GM18907 (cell line): ENCODE results near the gene POU6F1.
"Not testable (repeated sequence)": the region's sequence is repeated elsewhere in the genome, so short reads cannot be mapped to it uniquely, and the experiment has no call there.

Source experiments
- ATAC-seq: cut with Tn5 transposase; IDR thresholded peaks from one replicate; pipeline ENCODE4 v1.9.1; 2021; ENCODE audit warnings: mild to moderate bottlenecking, moderate library complexity; ENCODE audit not compliant: unreplicated experiment

POU6F1 gene, protein sequence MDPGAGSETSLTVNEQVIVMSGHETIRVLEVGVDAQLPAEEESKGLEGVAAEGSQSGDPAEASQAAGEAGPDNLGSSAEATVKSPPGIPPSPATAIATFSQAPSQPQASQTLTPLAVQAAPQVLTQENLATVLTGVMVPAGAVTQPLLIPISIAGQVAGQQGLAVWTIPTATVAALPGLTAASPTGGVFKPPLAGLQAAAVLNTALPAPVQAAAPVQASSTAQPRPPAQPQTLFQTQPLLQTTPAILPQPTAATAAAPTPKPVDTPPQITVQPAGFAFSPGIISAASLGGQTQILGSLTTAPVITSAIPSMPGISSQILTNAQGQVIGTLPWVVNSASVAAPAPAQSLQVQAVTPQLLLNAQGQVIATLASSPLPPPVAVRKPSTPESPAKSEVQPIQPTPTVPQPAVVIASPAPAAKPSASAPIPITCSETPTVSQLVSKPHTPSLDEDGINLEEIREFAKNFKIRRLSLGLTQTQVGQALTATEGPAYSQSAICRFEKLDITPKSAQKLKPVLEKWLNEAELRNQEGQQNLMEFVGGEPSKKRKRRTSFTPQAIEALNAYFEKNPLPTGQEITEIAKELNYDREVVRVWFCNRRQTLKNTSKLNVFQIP

DNA sequence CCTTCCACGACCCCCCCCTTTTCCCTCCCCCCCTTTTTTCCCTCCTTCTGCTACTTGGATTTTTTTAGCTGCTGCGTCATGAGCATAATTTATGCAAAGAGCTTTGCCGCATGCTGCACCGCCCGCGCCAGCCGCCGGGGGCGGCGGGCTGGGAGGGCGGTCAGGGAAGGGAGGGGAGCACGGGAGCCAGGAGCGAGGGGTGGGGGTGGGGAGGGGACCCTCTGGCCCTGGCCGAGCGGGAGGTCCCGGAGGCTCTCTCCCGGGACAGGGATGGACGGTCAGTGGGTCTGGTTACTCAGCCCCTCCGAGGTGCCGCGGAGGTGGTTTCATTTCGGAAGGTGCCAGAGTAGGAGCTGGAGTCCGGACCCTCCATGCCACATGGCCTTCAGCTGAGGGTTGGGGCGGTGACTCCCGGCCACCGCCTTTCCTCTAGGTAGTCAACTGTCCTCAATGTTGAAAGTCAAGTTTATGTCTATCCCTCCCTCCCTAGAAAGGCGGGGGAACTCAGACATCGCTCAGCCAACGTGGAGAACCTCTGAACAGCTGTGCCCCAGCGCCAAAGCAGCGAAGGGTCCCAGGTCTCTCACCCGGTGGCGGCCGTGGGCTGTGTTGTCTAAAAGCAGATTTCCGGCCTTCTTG, at the start of gene POU6F1:
Gene POU6F1, minus strand, starts transcription at position 95 of the 639 bp plus-strand sequence. CDS start 11,226 bp downstream, outside the sequence.
- ATAC-seq = peak; percentile 73

DNA sequence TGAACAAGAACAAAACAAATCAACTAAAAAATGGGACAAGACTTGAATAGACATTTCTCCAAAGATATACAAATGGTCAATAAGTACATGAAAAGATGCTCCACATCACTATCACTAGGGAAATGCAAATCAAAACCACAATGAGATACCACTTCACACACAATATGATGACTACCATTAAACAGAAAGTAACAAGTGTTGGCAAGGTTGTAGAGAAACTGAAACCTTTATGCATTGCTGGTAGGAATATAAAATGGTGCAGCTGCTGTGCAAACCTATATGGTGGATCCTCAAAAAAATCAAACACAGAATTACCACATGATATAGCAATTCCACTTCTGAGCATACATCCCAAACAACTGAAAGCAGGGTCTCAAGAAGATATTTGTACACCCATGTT, 47.2 kb upstream of the POU6F1 start:
- ATAC-seq = no peak

DNA sequence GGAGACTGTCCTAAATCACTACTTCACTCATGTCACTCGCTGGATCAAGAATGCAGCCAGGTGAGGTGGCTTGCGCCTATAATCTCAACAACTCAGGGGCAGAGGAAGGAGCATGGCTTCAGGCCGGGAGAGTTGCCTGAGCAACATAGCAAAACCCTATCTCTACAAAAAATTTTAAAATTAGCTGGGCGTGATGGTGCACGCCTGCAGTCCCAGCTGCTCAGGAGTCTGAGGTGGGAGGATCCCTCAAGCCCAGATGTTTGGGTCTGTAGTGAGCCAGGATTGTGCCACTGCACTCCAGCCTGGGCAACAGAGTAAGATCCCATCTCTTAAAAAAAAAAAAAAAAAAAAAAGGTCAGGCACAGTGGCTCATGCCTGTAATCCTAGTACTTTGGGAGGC, 46.4 kb upstream of the POU6F1 start:
- ATAC-seq = no peak

DNA sequence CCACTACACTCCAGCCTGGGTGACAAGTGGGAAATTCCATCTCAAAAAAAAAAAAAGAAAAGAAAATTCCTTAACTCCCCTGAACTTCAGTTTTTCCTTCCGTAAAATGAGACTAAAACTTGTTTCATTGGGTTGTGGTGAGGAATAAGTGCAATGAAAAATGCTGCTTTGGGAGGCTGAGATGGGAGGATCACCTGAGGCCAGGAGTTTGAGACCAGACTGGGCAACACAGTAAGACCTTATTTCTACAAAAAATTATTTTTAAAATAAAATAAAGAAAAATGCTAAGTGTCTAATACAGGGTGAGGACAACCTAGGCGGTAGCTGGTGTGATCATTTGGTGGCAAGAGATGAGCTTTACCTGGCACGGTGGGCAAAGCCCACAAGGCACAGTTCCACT, 45.5 kb upstream of the POU6F1 start:
- ATAC-seq = no peak

DNA sequence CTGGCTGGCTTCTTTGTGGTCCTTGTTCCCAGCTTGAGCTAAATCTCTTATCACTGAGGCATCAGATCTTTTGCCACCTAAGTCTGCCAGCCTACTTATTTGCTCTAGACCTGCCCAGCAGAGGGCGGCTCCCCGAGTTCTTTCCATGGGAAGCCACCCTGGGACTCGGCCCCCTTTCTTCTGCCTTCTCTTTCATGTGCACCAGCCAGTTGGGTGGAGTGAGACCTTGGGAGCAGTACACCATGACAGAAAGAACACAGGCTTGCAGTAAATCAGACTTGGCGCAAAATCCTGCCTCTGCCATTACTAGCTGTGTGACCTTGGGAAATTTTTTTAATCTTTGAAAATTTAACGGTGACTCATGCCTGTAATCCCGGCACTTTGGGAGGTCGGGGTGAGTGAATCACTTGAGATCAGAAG, 44.9 kb upstream of the POU6F1 start:
- ATAC-seq = no peak

DNA sequence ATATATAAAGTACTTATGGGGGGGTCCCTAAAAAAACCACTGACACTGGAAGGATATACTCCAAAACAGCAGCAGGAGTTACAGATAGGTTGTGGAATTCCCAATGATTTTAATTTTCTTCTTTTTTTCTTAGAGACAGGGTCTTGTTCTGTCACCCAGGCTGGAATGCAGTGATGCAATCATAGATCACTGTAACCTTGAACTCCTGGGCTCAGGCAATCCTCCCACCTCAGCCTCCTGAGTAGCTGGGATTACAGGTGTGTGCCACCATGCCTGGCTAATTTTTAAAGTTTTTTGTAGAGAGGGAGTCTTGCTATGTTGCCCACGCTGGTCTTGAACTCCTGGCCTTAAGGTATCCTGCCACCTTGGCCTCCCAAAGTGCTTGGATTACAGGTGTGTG, 41.7 kb upstream of the POU6F1 start:
- ATAC-seq = not testable (repeated sequence)

DNA sequence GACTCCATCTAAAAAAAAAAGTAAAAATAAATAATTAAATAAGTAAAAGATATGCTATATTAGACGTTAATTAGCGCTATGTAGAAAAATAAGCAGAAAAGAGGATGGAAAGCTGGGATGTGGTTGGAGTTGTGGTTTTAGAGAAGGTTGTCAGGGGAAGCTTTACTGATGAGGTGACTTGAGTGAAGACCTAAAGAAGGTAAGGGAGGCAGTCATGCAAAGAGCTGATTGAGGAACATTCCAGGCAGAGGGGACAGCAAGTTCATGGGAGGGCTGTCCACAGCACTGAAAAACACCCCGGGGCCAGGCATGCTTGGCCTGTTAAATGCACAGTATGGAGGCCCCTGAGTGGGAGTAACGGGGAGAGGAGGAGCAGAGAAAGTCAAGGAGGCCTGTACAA, 36.7 kb upstream of the POU6F1 start:
- ATAC-seq = no peak

DNA sequence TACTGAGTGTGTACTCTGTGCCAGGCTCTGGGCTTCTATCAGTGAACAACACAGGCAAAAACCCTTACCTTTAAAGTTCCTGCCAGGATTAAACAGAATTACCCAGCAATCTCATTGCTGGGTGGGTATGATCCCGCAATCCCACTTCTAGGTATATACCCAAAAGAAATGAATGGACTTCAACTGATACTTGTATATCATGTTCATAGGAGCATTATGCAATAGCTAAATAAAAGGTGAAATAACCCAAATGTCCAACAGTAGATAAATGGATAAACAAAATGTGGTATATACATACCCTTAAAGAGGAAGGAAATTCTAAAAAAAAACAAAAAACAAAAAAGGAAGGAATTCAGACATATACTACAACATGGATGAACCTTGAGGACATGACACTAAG, 35.4 kb upstream of the POU6F1 start:
- ATAC-seq = no peak

DNA sequence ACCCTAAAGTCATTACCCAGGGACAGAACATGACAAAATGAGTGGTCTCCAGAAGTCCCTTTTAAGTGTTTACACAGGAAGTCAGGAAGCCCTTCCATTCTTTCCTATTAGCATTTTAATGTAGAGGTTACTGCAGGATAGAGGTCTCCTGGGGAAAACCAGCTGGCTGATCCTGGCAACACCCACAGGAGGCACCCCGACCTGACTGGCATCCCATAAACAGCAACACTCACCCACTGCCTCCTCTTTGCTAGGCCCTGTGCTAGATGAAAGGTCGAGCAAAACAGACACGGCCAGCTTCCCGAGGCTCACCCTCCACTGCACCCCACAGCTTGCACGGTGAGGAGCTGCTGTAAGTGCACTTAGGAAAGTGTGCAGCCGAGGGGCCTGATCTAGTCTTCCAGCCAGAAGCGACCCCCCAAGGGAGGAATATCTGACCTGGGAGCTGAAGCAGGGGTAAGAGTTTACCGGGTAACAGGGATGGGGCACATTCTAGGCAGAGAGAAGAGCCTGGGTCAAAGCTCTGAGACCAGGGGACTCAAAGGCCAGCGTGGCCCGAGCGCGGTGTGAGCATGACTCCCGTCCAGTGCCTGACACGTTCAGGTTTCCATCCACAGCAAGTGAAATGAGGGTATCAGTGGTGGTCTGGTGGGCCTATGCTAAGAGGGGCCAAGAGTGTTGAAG, 29.8 kb upstream of the POU6F1 start:
- no peak for ATAC-seq

DNA sequence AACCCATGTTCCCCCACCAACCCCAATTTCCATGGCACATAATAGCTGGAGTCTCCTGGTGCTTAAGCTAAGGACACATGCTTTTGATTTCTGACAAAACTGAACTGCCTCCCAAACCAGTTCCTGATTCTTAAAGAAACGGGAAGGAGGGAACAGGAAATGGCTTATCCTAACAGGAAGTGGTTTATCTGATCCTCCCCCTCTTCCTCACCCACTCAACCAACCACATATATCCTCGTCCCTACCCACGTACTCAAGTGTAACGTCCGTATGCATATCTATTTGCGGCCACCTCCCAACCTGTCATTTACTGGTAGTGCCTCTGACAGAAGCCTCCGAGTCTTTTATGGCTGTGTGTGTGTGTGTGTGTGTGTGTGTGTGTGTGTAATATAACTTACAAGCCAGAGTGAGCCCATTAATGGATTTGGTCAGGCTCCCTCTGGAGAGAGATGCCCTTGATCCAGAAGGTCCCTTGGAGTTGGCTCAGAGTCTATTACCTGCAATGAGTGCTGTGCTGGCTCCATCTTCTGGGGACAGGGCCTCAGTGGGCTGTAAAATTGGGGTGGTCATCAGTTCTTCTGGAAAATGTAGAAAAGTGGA, 28.5 kb upstream of the POU6F1 start:
- no peak for ATAC-seq

DNA sequence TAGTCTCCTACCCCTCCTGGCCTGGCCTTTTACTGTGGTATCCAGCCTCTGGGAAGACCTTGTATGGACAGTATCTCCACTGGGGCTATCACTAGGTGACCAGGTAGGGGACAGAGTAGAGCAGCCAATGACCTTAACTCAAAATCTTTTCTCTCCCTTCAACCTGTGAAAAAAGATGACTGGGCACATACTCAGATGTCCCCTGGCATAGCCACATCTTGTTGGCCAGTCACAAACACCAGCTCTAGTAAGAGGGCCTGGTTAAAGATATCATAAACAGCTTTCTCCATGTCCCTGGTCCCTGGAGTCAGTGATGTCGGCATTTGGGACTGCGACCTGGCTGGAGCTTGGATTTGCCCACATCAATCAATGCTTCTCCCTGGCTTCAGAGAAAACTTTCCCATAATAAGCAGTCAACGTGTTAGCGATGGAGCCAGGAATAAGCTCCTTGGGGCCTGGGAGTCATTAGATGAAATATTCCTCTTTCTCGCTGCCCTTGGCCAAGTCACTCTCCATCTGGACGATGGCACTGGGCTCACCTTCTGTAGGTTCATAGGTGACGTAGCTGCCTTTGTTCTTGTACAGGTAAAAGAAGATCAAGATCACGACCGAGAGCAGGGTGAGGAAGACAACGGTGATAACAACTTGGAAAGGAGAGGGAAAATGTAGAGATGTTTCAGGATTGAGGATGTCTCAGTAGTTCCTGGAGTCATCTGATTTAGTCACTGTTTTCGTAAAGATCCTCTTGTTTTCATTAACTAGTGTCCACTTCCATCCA, 27.8 kb upstream of the POU6F1 start:
- no peak for ATAC-seq

DNA sequence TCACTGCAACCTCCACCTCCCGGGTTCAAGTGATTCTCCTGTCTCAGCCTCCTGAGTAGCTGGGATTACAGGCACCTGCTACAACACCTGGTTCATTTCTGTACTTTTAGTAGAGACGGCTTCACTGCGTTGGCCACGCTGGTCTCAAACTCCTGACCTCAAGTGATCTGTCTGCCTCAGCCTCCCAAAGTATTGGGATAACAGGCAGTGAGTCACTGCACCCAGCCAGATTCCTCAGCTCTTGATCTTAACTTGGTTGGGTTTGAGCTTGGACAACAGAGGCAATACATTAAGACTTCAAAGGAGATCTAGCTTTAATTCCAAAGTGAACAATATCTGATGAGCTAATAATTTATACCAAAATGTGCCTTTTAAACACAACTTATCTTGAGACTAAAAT, 26.4 kb upstream of the POU6F1 start:
- ATAC-seq = no peak

DNA sequence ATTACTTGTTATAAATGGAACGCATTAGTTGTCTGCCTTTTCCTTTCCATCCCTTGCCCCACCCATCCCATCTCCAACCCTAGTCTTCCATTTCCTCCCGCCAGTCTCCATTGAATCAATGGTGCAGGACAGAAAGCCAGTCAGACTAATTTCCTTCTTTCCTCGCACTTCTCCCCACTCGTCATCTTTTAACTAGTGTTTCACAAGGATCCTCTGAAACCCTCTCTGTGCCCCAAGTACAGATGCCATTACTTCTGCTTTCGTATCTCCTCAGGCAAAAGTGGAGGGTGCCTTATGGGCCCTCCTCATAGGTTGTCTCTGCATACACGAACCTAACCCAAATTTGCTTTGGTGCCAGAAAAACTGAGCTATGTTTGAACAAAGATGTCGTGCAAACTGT, 25.0 kb upstream of the POU6F1 start:
- no peak for ATAC-seq

DNA sequence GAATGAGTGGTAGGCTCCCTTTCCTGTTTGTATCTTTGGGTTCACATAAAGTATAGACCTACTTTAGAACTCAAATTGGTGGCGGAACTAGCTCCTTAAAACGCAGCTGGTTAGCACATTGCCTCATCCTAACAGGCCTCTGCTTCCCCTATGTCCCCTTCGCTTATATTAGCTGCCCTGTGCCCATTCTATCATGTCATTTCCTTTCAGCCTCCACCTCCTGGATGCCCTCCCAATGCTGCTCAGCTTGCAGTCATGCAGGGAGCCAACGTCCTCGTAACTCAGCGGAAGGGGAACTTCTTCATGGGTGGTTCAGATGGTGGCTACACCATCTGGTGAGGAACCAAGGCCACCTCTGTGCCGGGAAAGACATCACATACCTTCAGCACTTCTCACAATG, 24.3 kb upstream of the POU6F1 start:
- no peak for ATAC-seq

DNA sequence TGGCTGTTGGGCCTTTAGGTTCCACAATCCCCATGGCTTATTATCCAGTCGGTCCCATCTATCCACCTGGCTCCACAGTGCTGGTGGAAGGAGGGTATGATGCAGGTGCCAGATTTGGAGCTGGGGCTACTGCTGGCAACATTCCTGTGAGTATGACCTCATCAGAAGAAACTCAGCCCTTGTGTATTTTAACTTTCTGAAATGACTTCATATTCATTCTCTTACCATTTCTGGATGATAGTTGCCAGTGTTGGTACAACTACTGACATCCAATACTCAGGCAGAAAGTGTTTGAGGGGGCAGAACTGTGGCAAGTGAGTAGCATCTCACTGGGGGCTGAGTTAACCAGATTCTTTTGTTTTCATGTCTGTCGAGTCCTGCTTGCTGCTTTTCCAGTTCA, 23.1 kb upstream of the POU6F1 start:
- ATAC-seq = no peak

DNA sequence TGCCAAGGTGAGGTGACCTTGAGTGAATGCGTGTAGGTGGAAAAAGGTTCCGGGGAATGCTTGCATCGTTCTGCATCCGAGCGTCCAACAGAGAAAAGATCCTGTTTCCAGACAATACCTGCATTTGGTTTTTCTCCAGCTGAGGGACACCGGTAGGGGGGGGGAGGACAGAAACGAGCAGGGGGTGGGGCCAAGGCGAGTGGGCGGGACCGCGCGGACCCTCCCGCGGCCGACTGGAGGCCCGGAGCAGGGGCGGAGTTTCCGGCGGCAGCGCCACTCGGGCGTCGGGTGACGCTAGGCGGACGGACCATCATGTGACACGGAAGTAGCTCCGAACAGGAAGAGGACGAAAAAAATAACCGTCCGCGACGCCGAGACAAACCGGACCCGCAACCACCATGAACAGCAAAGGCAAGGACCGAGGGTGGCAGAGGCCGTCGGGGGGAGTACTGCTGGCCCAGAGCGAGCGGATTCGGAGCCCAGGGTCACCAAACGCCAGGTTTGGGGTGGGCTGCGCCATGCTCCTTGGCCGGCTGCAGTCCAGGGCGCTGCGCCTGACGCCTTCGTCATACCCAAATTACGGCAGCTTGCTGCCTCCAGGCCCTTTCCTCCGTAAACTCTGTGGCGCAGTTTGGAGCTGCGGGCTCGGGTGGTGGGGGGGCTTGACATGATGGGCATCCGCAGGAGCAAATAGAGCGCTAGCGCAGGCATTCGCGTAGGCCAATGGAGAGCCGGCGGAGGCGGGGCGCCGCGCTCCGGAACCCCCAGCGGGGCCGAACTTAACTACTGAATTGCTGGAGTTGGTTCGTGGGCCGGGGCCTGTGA, 20.9 kb upstream of the POU6F1 start, which contains the start of gene DAZAP2:
Gene DAZAP2, plus strand, starts transcription at position 317 of the 825 bp plus-strand sequence. Its CDS starts 82 bp downstream, at position 399.
- peak; percentile 91 for ATAC-seq

DNA sequence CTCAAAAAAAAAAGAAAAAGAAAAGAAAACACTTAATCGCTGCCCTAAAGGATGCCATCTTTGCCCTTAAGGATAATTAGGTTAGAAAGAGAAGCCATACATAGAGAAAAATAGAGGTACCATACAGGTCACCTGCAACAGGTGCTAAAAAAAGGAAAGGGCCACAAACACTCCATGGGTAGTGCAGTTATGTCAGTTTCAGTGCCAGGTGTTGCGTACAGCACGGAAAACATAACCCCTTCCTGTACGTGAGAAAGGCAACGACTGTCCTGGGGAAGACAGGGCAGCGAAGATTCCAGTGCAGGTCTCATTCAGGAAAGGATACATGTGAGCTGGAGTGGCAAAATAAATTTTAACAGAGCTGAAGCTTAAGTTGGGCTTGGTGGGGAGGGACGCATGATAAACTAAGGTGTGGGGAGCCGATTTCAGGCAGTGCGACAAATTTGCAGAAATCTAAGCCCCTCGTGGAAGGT, 20.2 kb upstream of the POU6F1 start:
- ATAC-seq = peak; percentile 18

DNA sequence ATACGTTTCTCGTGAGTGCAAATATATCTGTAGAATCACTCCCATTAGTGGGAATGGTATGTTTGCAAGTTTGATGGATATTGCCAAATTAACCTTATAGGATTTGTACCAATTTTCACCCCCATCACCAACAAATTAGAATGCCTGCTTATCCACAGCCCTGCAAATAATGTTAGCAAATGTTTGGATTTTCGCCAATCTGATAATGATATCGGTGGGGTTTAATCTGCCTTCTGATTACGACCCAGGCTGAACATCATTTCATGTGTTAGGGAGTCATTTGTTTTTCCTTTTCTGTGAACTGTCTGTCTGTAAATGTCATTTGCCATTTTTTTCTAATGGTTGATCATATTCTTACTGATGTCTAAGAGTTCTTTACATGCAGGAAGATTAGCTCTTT, 16.7 kb upstream of the POU6F1 start:
- no peak for ATAC-seq

DNA sequence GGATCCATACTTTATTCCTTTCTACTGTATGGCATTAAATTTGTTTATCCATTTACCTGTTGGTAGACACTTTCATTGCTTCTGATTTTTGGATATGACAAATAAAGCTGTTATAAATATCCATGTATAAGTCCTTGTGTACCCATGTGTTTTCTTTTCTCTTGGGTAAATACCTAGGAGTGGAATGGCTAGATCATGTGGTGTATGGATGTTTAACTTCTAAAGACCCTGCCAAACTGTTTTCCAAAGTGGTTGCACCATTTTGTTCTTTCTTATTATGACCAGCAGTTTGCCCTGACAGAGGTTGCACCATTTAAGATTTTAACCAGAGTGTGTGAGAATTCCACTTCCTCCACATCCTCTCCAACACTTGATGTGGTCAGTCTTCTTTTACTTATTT, 14.8 kb upstream of the POU6F1 start:
- ATAC-seq = no peak
